Measurements from ENCODE around the gene ITPR2. TPM values are rescaled to one million over a fixed set of nuclear protein-coding genes. Genes with fewer than 3 reads are reported as not detected.
A peak's percentile ranks its signal among the peaks of the same experiment; 100 is the strongest.

The ITPR2 gene
- polyA plus RNA-seq, 3 donors = 14.9 to 18.2 (median 15.1) TPM

GRCh38 chr12:26428420-26428819 is 404.6 kb downstream of the ITPR2 start:
- no peak for DNase-seq (ENCODE audit: extremely low read depth in 1 of 11, low read depth in 9 of 11, low spot score in 4 of 11)

- DNase-seq (ENCODE audit: extremely low read depth in 1 of 11, low read depth in 9 of 11, low spot score in 4 of 11) = no peak
These were observed 406.3 kb downstream of the ITPR2 start for GRCh38 chr12:26426652-26427051.

- DNase-seq (ENCODE audit: extremely low read depth in 1 of 11, low read depth in 9 of 11, low spot score in 4 of 11) = no peak
These were observed 407.3 kb downstream of the ITPR2 start for GRCh38 chr12:26425587-26426260.

- no peak for DNase-seq (ENCODE audit: extremely low read depth in 1 of 11, low read depth in 9 of 11, low spot score in 4 of 11)
These were observed 410.1 kb downstream of the ITPR2 start for GRCh38 chr12:26422839-26423398.

- DNase-seq (ENCODE audit: extremely low read depth in 1 of 11, low read depth in 9 of 11, low spot score in 4 of 11) = no peak
These were observed 416.4 kb downstream of the ITPR2 start for GRCh38 chr12:26416550-26416949.

- no peak for DNase-seq (ENCODE audit: extremely low read depth in 1 of 11, low read depth in 9 of 11, low spot score in 4 of 11)
These were observed 422.3 kb downstream of the ITPR2 start for GRCh38 chr12:26410689-26411088.

GRCh38 chr12:26406813-26407212 is 426.2 kb downstream of the ITPR2 start:
- no peak for DNase-seq (ENCODE audit: extremely low read depth in 1 of 11, low read depth in 9 of 11, low spot score in 4 of 11)

GRCh38 chr12:26406391-26406790 is 426.6 kb downstream of the ITPR2 start:
- no peak for DNase-seq (ENCODE audit: extremely low read depth in 1 of 11, low read depth in 9 of 11, low spot score in 4 of 11)

GRCh38 chr12:26403601-26404000 is 429.4 kb downstream of the ITPR2 start:
- no peak for DNase-seq (ENCODE audit: extremely low read depth in 1 of 11, low read depth in 9 of 11, low spot score in 4 of 11)

GRCh38 chr12:26402648-26403047 is 430.3 kb downstream of the ITPR2 start:
- DNase-seq (ENCODE audit: extremely low read depth in 1 of 11, low read depth in 9 of 11, low spot score in 4 of 11) = peak in 1 of 11 donors; percentile 15

GRCh38 chr12:26401874-26402273 is 431.1 kb downstream of the ITPR2 start:
- no peak for DNase-seq (ENCODE audit: extremely low read depth in 1 of 11, low read depth in 9 of 11, low spot score in 4 of 11)

GRCh38 chr12:26400627-26401026 is 432.4 kb downstream of the ITPR2 start:
- no peak for DNase-seq (ENCODE audit: extremely low read depth in 1 of 11, low read depth in 9 of 11, low spot score in 4 of 11)

GRCh38 chr12:26399381-26399780 is 433.6 kb downstream of the ITPR2 start:
- DNase-seq (ENCODE audit: extremely low read depth in 1 of 11, low read depth in 9 of 11, low spot score in 4 of 11) = no peak

GRCh38 chr12:26396402-26396801 is 436.6 kb downstream of the ITPR2 start:
- no peak for DNase-seq (ENCODE audit: extremely low read depth in 1 of 11, low read depth in 9 of 11, low spot score in 4 of 11)

- no peak for DNase-seq (ENCODE audit: extremely low read depth in 1 of 11, low read depth in 9 of 11, low spot score in 4 of 11)
These were observed 443.7 kb downstream of the ITPR2 start for GRCh38 chr12:26389343-26389742.

GRCh38 chr12:26384536-26384935 is 448.5 kb downstream of the ITPR2 start:
- DNase-seq (ENCODE audit: extremely low read depth in 1 of 11, low read depth in 9 of 11, low spot score in 4 of 11) = no peak

GRCh38 chr12:26383041-26383440 is 450.0 kb downstream of the ITPR2 start:
- no peak for DNase-seq (ENCODE audit: extremely low read depth in 1 of 11, low read depth in 9 of 11, low spot score in 4 of 11)

GRCh38 chr12:26380897-26381296 is 452.1 kb downstream of the ITPR2 start:
- no peak for DNase-seq (ENCODE audit: extremely low read depth in 1 of 11, low read depth in 9 of 11, low spot score in 4 of 11)

- no peak for DNase-seq (ENCODE audit: extremely low read depth in 1 of 11, low read depth in 9 of 11, low spot score in 4 of 11)
These were observed 453.1 kb downstream of the ITPR2 start for GRCh38 chr12:26379777-26380467.

GRCh38 chr12:26378711-26379110 is 454.3 kb downstream of the ITPR2 start:
- peak in 1 of 11 donors; percentile 12 for DNase-seq (ENCODE audit: extremely low read depth in 1 of 11, low read depth in 9 of 11, low spot score in 4 of 11)
